Neural cell (in vitro differentiated cells): ENCODE results near the gene MYO5A. TPM values are rescaled to one million over a fixed set of nuclear protein-coding genes. Genes with fewer than 3 reads are reported as not detected.

ENCODE experiments used
- H2AFZ ChIP-seq: fragments of 200-600, 300-800 bp; sonication (generic), shearing (Covaris generic); 2 replicates; pipeline ENCODE4 v1.6.0; 2014; ENCODE audit warnings: low read depth, mild to moderate bottlenecking, antibody characterized with exemption, low read length, moderate library complexity
- H3F3A ChIP-seq: fragments of 200-600 bp; shearing (Covaris generic); 2 replicates; pipeline ENCODE4 v1.6.1; 2016; ENCODE audit warnings: mild to moderate bottlenecking, moderate library complexity, mixed read lengths, antibody characterized with exemption, low read length; ENCODE audit not compliant: insufficient read depth, poor library complexity, severe bottlenecking
- H3K27ac ChIP-seq: fragments of 200-600, 300-800 bp; sonication (generic), shearing (Covaris generic); 2 replicates; pipeline ENCODE4 v1.5.1; 2014; ENCODE audit warnings: mild to moderate bottlenecking, low read length, moderate library complexity
- H3K27me3 ChIP-seq: fragments of 300-800, 200-600 bp; sonication (generic), shearing (Covaris generic); 2 replicates; pipeline ENCODE4 v1.6.0; 2014; ENCODE audit warnings: mild to moderate bottlenecking, low read depth, low read length, moderate library complexity; ENCODE audit not compliant: insufficient read depth
- H3K36me3 ChIP-seq: fragments of 300-800, 200-600 bp; sonication (generic), shearing (Covaris generic); 2 replicates; pipeline ENCODE4 v1.5.1; 2014; ENCODE audit warnings: mild to moderate bottlenecking, antibody characterized with exemption, low read length, moderate library complexity; ENCODE audit not compliant: insufficient read depth
- H3K4me2 ChIP-seq: fragments of 300-800, 200-600 bp; sonication (generic), shearing (Covaris generic); 2 replicates; pipeline ENCODE4 v1.6.0; 2014; ENCODE audit warnings: mild to moderate bottlenecking, low read length
- H3K4me3 ChIP-seq: fragments of 300-800, 200-600 bp; sonication (generic), shearing (Covaris generic); 2 replicates; pipeline ENCODE4 v1.5.1; 2014; ENCODE audit warnings: mild to moderate bottlenecking, low read length, moderate library complexity
- H3K79me2 ChIP-seq: fragments of 200-600 bp; shearing (Covaris generic); replicated peaks from 2 replicates; pipeline ENCODE4 v1.6.0; 2014; ENCODE audit warnings: mild to moderate bottlenecking, low read length, moderate library complexity; ENCODE audit not compliant: insufficient read depth
- H3K9ac ChIP-seq: fragments of 300-800, 200-600 bp; sonication (generic), shearing (Covaris generic); 2 replicates; pipeline ENCODE4 v1.6.1; 2016; ENCODE audit warnings: mild to moderate bottlenecking, low read length, mixed read lengths
- H3K9me2 ChIP-seq: fragments of 200-600 bp; shearing (Covaris generic); 2 replicates; pipeline ENCODE4 v1.6.1; 2016; ENCODE audit warnings: mild to moderate bottlenecking, low read length, mixed read lengths; ENCODE audit not compliant: insufficient read depth
- H3K9me3 ChIP-seq: fragments of 200-600, 300-800 bp; sonication (generic), shearing (Covaris generic); 2 replicates; pipeline ENCODE4 v1.6.1; 2016; ENCODE audit warnings: mild to moderate bottlenecking, mixed run types, low read length, moderate library complexity, mixed read lengths
- H4K20me1 ChIP-seq: fragments of 200-600 bp; shearing (Covaris generic); 2 replicates; pipeline ENCODE4 v1.6.1; 2016; ENCODE audit warnings: mild to moderate bottlenecking, mixed run types; ENCODE audit not compliant: insufficient read depth
- CTCF ChIP-seq: fragments of 450-650 bp; IDR thresholded peaks from 2 replicates; pipeline ENCODE4 v1.5.1; 2014; ENCODE audit warnings: antibody characterized with exemption, mild to moderate bottlenecking, moderate library complexity; ENCODE audit not compliant: poor library complexity, severe bottlenecking
- EZH2 ChIP-seq: fragments of 200-600, 300-800 bp; shearing (Covaris generic), sonication (generic); IDR thresholded peaks from 2 replicates; pipeline ENCODE4 v1.6.1; 2014; ENCODE audit warnings: antibody characterized with exemption, low read length, borderline replicate concordance, mild to moderate bottlenecking; ENCODE audit not compliant: insufficient read depth, poor library complexity, severe bottlenecking
- POLR2AphosphoS5 ChIP-seq: IDR thresholded peaks from 2 replicates; pipeline ENCODE4 v1.6.1; 2012
- RAD21 ChIP-seq: fragments of 450-650 bp; conservative IDR thresholded peaks from 2 replicates; pipeline ENCODE4 v1.6.1; 2014; ENCODE audit warnings: antibody characterized with exemption, mild to moderate bottlenecking, moderate library complexity
- REST ChIP-seq: IDR thresholded peaks from 2 replicates; pipeline ENCODE4 v1.6.1; 2012; ENCODE audit warnings: borderline replicate concordance
- polyA plus RNA-seq: library from polyadenylated mRNA; depleted of rRNA; stranded (reverse); fragments of >200 nt; gene quantifications from 2 replicates; pipeline ENCODE4 v1.2.3, GENCODE V29; 2014

The MYO5A gene
- polyA plus RNA-seq, 1 donor from 2014 or later: 43.8 TPM

- peaks cover 87% of the 10 kb centered on the region for H3K79me2 ChIP-seq
- no peaks in the 10 kb centered on the region for H3K27me3 ChIP-seq
- no peaks in the 10 kb centered on the region for H4K20me1 ChIP-seq
- H3K9me3 ChIP-seq: no peaks in the 10 kb centered on the region
- H3F3A ChIP-seq: no peaks in the 10 kb centered on the region
- no peak for TF ChIP-seq RAD21
- H3K9ac ChIP-seq: no peak overlapping the region
- no peak overlapping the region for H3K27ac ChIP-seq
- no peak overlapping the region for H3K4me2 ChIP-seq
- H2AFZ ChIP-seq: no peak overlapping the region
- no peaks in the 10 kb centered on the region for H3K36me3 ChIP-seq
- no peaks in the 10 kb centered on the region for H3K9me2 ChIP-seq
- H3K4me3 ChIP-seq: no peak overlapping the region
Observed at GRCh38 chr15:52558196-52558595, 29.5 kb upstream of the MYO5A start.

- H3K4me3 ChIP-seq: no peak overlapping the region
- H3K79me2 ChIP-seq: peaks cover 77% of the 10 kb centered on the region
- no peaks in the 10 kb centered on the region for H4K20me1 ChIP-seq
- no peak overlapping the region for H3K27ac ChIP-seq
- H3F3A ChIP-seq: no peaks in the 10 kb centered on the region
- no peaks in the 10 kb centered on the region for H3K9me2 ChIP-seq
- H3K4me2 ChIP-seq: no peak overlapping the region
- no peaks in the 10 kb centered on the region for H3K27me3 ChIP-seq
- no peaks in the 10 kb centered on the region for H3K36me3 ChIP-seq
- no peak overlapping the region for H3K9ac ChIP-seq
- H2AFZ ChIP-seq: no peak overlapping the region
- TF ChIP-seq EZH2 (no peak), POLR2AphosphoS5 (no peak)
- no peaks in the 10 kb centered on the region for H3K9me3 ChIP-seq
Observed at GRCh38 chr15:52557274-52557641, 28.6 kb upstream of the MYO5A start.

- H2AFZ ChIP-seq: no peak overlapping the region
- H3K9me2 ChIP-seq: no peaks in the 10 kb centered on the region
- H3K4me3 ChIP-seq: no peak overlapping the region
- no peaks in the 10 kb centered on the region for H3F3A ChIP-seq
- no peak overlapping the region for H3K27ac ChIP-seq
- no peaks in the 10 kb centered on the region for H3K9me3 ChIP-seq
- no peaks in the 10 kb centered on the region for H3K36me3 ChIP-seq
- TF ChIP-seq REST: no peak
- no peak for TF ChIP-seq CTCF
- TF ChIP-seq RAD21: no peak
- TF ChIP-seq POLR2AphosphoS5: no peak
- no peak overlapping the region for H3K4me2 ChIP-seq
- H4K20me1 ChIP-seq: no peaks in the 10 kb centered on the region
- H3K9ac ChIP-seq: no peak overlapping the region
- H3K27me3 ChIP-seq: no peaks in the 10 kb centered on the region
- peaks cover 72% of the 10 kb centered on the region for H3K79me2 ChIP-seq
Observed at GRCh38 chr15:52556524-52557273, 28.0 kb upstream of the MYO5A start.
